Muscle of arm (tissue), 12 donors: ENCODE results near the gene ETHE1. TPM values are rescaled to one million over a fixed set of nuclear protein-coding genes. Genes with fewer than 3 reads are reported as not detected.
A peak's percentile ranks its signal among the peaks of the same experiment; 100 is the strongest.
"Not testable (repeated sequence)": the region's sequence is repeated elsewhere in the genome, so short reads cannot be mapped to it uniquely, and the experiment has no call there.

Source experiments
- DNase-seq: peaks from one replicate; pipeline ENCODE4 v3.0.0-alpha.2; 2013
- polyA plus RNA-seq, 12 donors: library from polyadenylated mRNA; unstranded; fragments of 120-200 nt; gene quantifications; one replicate each; pipeline ENCODE4 v1.2.1, GENCODE V29; 2013; ENCODE audit not compliant: insufficient read length in 12 of 12

Gene ETHE1
- polyA plus RNA-seq, 12 donors, result 9.7 to 50.2 (median 14.5) TPM; not detected in 1

GRCh38 chr19:43554317-43554895 is 27.4 kb upstream of the ETHE1 start:
- DNase-seq, result no peak

- no peak for DNase-seq
Observed at GRCh38 chr19:43553656-43554055, 26.7 kb upstream of the ETHE1 start.

- DNase-seq, result no peak
Observed at GRCh38 chr19:43552616-43553015, 25.6 kb upstream of the ETHE1 start.

- DNase-seq, result no peak
Observed at GRCh38 chr19:43552198-43552450, 25.1 kb upstream of the ETHE1 start.

GRCh38 chr19:43551399-43552197 is 24.6 kb upstream of the ETHE1 start:
- no peak for DNase-seq

- no peak for DNase-seq
Observed at GRCh38 chr19:43548706-43549105, 21.7 kb upstream of the ETHE1 start.

GRCh38 chr19:43547926-43548325 is 20.9 kb upstream of the ETHE1 start:
- DNase-seq, result not testable (repeated sequence)

GRCh38 chr19:43546581-43546980 is 19.6 kb upstream of the ETHE1 start:
- no peak for DNase-seq

GRCh38 chr19:43545981-43546380 is 19.0 kb upstream of the ETHE1 start:
- no peak for DNase-seq

- no peak for DNase-seq
Observed at GRCh38 chr19:43545276-43545675, 18.3 kb upstream of the ETHE1 start.

GRCh38 chr19:43544077-43544476 is 17.1 kb upstream of the ETHE1 start:
- DNase-seq, result no peak

- no peak for DNase-seq
Observed at GRCh38 chr19:43541920-43542650, 15.1 kb upstream of the ETHE1 start.

- DNase-seq, result no peak
Observed at GRCh38 chr19:43540381-43540780, 13.4 kb upstream of the ETHE1 start.

- no peak for DNase-seq
Observed at GRCh38 chr19:43538922-43539321, 11.9 kb upstream of the ETHE1 start.

GRCh38 chr19:43534816-43535761 is 8.1 kb upstream of the ETHE1 start:
- peak; percentile 60 for DNase-seq

GRCh38 chr19:43534305-43534815 is 7.4 kb upstream of the ETHE1 start:
- DNase-seq, result no peak

GRCh38 chr19:43533546-43534304 is 6.7 kb upstream of the ETHE1 start:
- DNase-seq, result peak; percentile 99

GRCh38 chr19:43532962-43533545 is 6.1 kb upstream of the ETHE1 start, which contains the start of gene ZNF575:
Gene ZNF575, plus strand, starts transcription at chr19:43533188. Its CDS starts 1,235 bp downstream, at chr19:43534423.
- peak; percentile 98 for DNase-seq

- DNase-seq, result no peak
Observed at GRCh38 chr19:43532571-43532961, 5.6 kb upstream of the ETHE1 start.

GRCh38 chr19:43527860-43528622 is 1.0 kb upstream of the ETHE1 start:
- DNase-seq, result peak; percentile 15
